Lower leg skin (tissue), 3 donors: ENCODE measurements around the gene WDR4.

Source experiments
- POLR2A ChIP-seq, 2 donors: fragments of 450-650 bp; IDR thresholded peaks; one replicate each; pipeline ENCODE4 v1.6.1; 2016 to 2017; ENCODE audit warnings: antibody characterized with exemption in 2 of 2, mild to moderate bottlenecking in 1 of 2, moderate library complexity in 1 of 2
- TF ChIP-seq, protein P1 (sequence below), 3 donors: fragments of 450-650 bp; IDR thresholded peaks; one replicate each; pipeline ENCODE4 v1.5.1; 2016; ENCODE audit warnings: antibody characterized with exemption in 3 of 3, mild to moderate bottlenecking in 3 of 3, moderate library complexity in 2 of 3

DNA sequence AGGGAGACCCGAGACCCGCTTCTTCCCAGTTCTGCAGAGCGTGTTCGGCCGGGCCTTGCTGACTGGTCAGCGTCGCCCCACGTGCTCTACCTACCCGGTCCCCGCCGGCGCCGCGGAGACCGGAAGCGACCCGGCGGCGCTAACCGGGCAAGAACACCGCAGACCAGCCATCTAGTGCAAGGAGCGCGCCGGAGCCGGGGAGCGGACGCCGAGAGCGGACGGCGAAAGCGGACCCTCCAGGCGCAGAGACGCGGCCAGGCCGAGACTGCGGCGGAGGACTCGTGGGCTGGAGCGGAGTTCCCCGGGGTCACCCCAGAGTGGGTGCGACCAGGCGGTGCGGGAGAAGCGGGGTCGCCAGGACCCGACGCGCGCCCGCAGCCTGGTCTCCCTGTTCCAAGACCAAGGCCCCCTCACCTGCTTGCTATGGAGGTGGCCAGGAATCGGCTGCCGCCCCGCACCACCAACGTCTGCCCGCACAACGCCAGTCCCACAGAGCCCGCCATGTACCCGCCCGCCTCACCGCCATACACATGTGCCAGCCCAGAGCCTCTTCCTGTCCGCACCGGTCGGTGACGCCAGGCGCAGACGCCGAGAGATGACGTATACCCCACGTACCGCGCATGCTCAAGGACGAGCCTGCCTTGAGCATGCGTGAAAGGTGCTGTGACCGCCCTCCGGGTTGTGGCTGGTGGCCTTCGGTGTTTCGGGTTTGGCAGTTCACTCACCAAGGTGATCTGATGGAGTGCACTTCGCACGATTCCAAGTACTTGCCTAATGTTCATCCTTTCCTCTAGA, at the start of gene WDR4:
- TF ChIP-seq, protein P1, sequence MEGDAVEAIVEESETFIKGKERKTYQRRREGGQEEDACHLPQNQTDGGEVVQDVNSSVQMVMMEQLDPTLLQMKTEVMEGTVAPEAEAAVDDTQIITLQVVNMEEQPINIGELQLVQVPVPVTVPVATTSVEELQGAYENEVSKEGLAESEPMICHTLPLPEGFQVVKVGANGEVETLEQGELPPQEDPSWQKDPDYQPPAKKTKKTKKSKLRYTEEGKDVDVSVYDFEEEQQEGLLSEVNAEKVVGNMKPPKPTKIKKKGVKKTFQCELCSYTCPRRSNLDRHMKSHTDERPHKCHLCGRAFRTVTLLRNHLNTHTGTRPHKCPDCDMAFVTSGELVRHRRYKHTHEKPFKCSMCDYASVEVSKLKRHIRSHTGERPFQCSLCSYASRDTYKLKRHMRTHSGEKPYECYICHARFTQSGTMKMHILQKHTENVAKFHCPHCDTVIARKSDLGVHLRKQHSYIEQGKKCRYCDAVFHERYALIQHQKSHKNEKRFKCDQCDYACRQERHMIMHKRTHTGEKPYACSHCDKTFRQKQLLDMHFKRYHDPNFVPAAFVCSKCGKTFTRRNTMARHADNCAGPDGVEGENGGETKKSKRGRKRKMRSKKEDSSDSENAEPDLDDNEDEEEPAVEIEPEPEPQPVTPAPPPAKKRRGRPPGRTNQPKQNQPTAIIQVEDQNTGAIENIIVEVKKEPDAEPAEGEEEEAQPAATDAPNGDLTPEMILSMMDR (IDR thresholded peaks at IDR 0.05), result peak in 1 of 3 donors; percentile 19
- no peak for TF ChIP-seq POLR2A (IDR thresholded peaks at IDR 0.05)
